COLO829 (cell line): ENCODE data around the gene COG8.

Source experiments
- DNase-seq: peaks from one replicate; pipeline ENCODE4 v3.0.0; 2012; ENCODE audit warnings: low spot score

The COG8 gene

DNA sequence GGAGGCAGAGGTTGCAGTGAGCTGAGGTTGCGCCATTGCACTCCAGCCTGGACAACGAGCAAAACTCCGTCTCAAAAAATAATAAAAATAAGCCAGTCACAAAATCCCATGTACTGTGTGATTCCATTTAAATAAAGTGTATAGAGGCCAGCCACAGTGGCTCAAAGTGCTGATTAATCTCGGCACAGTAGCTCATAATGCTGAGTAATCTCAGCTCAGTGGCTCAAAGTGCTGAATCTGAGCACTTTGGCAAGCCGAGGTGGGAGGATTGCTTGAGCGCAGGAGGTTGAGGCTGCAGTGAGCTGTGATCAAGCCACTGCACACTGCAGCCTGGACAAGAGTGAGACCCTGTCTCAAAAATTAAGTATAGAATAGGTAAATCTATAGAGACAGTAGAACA is 7.3 kb upstream of the COG8 start:
- no peak for DNase-seq

DNA sequence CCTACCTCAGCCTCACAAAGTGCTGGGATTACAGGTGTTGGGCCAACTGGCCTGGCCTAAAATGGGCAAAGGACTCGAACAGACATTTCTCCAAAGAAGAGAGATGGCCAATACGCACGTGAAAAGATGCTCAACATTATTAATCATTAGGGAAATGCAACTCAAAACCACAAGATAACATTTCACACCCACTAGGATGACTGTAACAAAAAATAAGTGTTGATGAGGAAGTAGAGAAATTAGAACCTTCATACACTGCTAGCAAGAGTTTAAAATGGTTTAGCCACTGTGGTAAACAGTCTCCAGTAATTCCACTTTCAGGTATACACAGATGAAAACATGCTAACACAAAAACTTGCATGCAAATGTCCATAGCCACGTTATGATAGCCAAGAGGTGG is 6.6 kb upstream of the COG8 start:
- DNase-seq, result no peak

DNA sequence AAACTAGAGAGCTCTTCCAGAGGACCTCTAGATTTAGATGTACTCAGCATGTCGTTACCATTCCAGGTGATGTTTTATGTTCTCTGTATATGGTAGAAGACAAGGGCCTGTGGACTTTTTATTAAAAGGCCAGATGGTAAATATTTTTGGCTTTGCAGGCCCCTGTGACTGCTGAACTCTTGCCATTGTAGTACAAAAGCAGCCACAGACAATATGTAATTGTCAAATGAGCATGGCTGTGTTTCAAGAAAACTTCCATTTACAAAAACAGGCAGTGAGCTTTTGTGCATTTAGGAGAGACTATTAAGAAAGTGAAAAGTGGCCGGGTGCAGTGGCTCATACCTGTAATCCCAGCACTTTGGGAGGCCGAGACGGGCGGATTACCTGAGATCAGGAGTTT is 4.8 kb upstream of the COG8 start:
- no peak for DNase-seq

DNA sequence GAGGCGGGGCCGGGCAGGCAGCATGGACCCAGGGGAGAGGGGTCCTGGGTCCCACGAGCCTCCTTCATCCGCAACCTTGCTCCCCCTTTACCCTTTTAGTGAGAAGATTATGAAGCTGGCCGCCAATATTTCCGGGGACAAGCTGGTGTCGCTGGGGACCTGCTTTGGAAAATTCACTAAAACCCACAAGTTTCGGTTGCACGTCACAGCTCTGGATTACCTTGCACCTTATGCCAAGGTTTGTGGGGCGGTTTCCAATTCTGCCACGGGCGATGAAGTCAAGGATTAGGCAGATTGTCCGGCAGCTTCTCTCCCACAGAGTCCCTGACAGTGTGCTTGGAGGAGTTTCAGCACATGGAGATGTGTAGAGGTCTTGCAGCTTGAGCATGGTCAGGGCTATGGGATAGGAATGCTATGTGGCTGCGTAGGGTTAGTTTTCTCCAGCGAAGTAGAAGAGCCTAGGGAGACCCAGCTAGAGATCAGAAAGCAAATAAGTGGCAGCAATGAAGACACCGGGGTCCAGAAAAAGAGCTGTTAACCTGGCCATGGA is 806 bp upstream of the COG8 start:
- DNase-seq, result no peak

DNA sequence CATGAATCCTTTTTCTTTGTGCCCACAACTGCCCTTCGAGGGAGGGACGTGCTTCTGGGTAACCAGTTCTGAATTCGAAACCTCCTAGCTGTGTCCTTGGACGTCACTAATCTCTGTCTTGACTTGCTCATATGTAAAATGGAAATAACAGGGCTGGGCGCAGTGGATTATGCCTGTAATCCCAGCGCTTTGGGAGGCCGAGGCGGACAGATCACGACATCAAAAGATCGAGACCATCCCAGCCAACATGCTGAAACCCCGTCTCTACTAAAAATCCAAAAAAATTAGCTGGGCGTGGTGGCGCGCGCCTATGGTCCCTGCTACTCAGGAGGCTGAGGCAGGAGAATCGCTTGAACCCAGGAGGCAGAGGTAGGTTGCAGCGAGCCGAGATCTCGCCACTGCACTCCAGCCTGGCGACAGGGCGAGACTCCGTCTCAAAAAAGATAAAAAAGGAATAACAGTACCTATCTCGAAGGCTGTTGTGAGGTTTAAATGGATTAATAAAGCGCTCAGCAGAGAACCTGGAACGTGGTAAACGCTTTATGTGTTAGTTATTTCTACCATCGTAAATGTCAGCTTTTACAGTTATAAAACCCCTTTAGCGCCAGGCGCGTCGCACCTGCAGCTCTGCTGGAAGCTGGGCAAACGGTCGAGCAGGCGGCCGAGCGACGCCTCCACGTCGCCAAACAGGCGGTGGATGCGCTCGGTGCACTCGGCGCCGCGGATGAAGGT is 641 bp downstream of the COG8 start:
- DNase-seq, result no peak

DNA sequence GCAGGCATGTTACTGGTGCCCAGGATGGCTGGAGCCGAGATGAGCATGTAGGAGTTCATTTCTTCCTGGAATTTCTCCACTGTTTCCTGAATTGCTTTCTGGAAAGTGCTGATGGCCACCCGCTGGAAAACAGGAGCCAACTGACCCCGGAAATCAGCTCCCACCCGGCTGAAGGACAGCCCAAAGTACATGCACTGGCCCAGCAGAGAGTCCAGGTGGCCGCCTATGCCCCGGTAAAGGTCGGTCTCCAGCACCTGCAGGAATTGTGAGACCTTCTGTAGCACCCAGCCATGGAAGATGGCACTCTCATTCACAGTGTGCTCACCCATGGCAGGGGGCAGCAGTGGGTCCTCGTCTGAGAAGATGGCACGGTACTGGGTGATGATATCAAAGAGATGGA is 4.7 kb downstream of the COG8 start:
- no peak for DNase-seq

DNA sequence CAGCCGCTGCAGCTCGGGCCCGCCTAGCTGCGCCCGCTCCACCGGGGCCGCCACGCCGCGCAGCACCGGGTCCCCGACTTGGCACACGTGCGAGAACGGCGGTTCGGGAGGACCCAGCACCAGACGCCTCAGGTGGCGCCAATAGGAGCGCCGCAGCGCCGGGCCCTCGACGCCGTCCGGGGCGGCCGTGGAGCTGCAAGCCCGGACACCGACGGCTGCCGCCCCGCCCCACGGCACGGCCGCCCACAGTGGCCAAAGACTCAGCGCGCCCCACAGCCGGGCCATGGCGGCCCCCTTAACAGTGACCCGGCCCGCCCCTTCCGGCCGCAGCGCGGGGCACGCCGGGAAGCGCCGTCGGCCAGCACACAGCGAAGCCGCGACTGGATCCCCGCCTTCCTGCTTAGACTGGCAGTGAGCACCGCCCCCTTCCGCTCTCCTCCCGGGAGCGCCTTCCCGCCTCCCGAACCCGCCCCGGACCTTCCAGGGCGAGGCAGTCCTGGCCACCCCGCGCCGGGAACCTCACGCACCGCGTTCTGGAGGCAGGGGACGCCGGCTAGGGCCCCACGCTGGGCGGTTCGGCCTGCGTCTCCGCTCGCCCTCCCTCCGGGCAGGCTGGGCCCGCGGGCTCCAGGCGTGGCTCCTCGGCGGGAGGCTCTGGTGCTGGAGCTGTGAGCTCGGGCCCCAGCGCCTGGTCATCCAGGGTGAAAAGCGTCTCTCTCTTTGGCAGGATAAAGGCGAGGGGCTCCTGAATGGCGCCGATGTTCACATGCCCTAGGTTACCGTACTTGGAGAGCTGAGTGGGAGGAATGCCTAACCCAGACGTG is 8.9 kb downstream of the COG8 start, which contains the start of gene PDF:
Gene PDF (minus strand): TSS at position 303 of the 824 bp plus-strand sequence. CDS start 18 bp downstream, at position 285.
- DNase-seq, result peak; percentile 77

DNA sequence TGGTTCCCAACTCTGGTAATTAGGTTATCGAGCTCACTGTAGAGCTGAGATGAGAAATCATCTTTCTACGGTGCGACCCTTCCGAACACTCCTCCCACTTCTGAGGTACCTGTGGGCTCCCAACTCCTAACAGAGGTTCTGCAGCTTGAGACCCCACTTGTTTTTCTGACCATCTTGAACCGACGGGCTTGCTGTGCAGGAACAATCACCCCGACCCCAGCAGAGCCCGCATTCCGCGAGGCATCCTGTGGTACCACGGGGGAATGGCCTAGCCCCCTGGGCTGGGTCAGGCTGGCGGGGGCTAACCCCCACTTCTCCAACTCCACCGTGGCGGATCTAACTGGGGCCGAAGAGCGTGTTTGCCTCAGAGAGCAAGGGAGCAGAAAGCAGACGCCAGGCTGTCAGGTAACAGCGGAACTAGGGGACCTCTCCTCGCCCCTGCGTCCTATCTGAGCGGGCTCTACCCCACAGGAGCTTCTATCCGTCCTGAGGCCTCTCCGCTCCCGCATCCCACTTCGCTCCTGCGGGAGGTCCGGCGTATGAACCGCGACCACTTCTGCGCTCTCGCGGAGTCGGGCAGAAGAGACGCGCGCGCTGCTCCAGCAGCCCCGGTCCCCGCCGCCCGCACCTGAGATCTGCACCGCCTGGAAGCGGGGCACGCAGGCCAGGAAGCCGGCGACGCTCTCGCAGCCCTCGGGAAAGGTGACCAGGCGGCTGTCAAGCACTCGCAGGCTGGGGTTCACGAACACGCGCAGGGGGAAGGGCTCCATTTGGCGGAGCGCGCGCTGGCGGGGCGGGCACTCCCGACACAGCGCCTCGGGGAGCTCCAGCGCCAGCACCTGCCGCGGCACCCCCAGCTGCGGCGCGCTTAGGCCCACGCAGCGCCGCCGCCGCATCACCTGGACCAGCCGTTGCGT is 9.7 kb downstream of the COG8 start:
- no peak for DNase-seq

DNA sequence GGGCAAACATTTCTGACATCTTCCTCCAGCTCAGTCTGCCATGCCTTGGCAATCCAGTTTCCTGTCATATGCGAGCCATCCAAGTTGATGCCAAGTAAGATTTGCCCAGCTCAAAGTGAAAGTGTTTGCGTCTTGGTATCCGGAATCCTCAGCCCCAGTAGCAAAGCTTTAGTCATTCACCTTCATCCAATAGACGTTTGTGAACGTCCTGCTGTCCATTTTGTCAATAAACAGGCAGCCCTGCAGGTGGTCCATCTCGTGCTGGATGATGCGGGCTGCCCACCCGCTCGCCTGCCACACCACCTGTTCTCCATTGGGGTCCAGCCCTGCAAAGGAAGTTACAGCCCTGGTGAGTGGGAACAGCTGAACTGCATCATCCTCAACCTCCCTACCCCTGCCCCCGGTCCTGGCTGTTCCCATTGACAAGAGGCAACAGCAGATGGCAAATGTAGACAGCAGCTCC is 10.5 kb downstream of the COG8 start:
- DNase-seq, result no peak

DNA sequence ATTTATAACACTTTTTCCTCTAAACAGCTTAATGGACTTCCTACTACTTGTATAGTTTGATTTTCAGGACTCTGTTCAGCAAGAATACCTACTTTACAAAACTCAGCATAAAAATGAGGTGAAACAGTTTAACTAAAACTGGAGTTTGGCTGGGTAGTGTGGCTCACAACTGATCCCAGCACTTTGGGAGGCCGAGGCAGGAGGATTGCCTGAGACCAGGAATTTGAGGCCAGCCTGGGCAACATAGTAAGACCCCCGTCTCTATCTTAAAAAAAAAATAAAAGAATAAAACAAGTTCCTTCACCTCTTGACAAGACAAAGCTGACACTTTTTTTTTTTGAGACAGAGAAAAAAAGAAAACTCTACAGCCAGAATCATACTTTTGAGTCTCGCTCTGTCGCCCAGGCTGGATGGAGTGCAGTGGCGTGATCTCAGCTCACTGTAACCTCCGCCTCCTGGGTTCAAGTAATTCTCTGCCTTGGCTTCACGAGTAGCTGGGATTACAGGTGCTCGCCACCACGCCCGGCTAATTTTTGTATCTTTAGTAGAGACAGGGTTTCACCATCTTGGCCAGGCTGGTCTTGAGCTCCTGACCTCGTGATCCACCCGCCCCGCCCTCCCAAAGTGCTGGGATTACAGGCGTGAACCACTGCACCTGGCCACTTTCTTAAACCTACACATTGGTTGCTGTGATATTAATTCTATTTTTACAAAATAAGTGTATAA is 11.6 kb downstream of the COG8 start:
- no peak for DNase-seq

DNA sequence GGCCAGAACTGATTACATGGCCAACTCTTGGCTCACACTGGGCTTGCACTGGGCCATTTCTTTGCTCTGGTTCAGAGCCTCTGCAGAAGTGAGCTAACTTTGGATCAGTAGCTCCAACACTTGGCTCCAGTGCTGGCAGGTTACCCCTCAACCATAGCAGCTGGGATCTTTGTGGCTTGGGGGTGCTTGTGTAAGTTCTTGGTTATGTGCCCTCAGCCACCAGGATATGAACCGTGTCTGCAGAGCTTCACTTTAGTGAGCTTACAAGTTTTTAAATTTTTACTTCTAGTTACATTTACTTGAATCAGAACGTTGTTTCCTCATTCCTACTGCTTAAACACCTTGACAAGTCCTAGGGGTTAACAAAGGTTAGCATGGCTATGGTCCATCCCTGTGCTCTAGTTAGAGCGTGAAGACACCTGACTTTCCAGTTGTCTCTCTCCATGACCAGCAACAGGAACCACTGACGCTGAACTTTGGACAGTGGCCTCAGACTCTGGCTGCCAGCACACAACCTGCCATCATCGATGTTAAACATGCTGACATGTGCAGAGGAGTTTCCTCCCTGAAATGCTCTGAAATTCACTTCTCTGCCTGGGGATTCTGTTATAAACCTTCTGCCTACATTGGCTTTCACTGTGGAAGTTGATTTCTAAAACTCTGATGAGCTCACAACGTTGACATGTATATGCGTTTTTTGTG is 13.0 kb downstream of the COG8 start:
- DNase-seq, result no peak

DNA sequence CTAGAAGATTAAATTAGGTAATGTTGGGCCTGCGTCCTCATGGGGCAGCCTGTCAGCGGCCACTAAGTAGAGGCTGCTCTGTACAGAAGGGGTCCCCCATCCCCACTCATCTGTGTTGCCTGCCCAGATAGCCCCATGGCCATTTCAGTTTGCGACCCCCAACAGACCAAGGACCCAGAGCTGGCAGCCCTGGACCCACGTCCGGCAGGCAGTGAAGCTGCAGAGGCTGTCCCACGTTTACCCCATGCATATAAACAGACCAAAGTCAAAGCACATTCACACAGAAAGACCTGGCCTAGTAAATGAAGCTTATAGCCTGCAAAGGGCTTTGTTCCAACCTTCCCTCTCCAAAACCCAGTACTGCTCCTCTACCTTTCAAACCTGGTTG is 13.6 kb downstream of the COG8 start:
- no peak for DNase-seq

DNA sequence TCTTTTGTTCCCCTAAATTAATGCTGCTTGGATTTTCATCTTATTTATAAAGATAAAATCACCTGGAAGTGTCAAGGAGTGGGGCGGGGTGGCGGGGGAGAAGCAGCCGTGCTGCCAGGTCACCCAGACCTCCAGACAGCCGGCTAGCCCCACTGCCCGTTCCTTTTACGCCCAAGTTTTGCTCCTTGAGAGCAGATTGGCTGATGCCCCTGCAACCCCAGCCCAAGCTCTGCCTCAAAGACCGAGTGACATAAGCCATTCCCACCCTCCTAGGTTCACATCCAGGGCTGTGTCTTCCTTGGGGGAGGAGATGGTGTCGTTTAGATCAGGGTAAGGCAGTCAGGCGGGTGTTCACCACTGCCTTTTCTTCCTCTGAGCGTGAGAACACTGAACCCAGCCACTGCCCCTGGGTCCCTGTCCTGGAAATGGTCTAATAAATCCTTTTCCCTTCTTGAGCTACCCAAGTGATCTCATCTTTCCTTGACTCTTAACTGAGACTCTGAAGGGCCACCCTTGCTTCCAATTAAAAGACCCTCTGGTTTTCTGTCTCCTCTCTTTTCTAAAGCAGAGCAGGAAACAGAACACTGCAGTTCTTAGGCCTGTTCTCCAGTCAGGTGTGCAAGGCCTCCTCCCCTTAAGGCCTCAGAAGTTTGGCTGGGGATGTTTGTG is 14.6 kb downstream of the COG8 start:
- no peak for DNase-seq

DNA sequence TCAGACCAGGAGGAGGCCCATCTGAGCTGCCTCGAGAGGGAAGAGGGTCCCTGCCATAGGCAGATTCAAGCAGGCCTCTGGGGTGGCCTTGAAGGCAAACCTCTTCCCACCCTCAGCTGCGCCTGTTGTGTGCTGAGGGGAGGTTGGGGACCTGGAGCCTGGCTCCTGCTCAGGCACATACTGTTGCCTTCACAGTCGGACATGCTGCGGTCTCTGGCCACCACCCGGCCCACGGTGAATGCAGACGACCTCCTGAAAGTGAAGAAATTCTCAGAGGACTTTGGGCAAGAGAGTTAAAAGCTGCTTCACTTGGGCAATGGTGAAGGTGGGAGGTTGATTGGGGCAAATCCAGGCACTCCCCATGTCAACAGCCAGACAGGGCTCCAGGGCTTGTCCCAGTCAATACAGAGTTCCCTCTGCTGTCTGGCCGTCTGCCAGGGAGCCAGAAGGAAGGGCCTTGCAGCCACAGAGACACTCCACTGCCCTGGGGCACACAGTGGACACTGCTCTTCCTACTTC is 15.3 kb downstream of the COG8 start:
- no peak for DNase-seq

DNA sequence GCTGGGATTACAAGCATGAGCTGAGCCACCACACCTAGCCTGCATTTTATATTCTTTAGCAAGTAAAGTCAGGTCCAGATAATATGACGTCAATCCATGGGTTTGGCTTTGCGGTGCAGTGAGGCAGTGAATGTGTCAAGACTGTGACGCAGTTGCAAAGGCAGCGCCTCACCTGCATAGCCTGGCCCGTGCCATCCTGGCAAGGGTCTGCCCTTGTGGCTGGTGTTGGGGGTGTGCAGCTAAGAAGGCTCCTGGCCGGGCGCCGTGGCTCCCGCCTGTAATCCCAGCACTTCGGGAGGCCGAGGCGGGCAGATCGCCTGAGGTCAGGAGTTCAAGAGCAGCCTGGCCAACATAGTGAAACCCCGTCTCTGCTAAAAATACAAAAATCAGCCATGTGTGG is 15.9 kb downstream of the COG8 start:
- DNase-seq, result no peak

DNA sequence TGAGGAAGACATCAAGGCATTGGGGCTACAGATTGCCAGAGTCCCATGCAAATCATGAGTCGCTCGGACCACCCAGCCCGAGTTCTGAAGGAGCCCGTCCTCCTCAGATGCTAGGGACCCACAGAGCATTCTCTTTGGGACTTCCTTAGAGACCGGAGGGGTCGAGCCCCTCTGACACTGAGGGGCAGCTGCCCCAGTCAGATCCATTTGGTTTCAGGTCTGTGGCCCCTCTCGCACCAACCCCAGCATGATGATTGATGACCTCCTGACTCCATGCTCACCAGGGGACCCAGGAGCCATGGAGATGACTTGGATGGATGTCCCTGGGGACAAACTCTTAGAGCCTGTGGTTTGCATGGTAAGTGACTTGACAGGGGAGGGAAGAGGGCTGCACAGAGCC is 17.0 kb downstream of the COG8 start:
- DNase-seq, result no peak

DNA sequence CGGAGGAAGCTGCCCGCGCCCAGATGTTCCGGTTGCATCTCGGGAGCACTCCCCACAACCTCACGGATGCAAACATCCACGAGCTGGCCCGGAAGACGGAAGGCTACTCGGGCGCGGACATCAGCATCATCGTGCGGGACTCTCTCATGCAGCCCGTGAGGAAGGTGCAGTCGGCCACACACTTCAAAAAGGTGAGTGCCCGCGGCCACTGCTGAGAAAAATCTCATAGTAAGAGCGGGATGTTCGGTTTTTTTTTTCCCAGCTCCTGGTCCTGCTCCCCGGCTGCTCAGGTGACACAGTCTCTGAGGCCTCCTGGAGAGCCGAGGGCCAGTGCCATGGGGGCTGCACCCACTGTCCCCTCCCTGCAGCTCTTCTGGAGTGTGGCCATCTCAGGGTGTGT is 18.3 kb downstream of the COG8 start:
- no peak for DNase-seq

DNA sequence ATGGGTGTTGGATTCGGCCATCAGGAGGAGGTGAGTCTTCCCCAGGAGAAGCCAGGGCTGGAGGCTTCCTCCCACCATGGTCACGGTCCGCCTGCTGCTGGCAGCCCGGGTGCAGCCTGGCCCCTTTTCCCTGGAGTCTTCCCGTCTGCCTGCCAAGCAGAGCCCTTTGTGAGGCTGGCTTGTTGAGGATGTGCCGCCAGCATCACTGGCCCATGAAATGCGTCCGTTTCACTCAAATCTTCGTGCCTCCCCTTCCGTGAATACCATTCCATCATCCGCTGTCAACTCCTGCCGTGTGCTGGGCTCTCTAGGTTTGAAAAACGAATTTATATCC is 18.7 kb downstream of the COG8 start:
- DNase-seq, result no peak

DNA sequence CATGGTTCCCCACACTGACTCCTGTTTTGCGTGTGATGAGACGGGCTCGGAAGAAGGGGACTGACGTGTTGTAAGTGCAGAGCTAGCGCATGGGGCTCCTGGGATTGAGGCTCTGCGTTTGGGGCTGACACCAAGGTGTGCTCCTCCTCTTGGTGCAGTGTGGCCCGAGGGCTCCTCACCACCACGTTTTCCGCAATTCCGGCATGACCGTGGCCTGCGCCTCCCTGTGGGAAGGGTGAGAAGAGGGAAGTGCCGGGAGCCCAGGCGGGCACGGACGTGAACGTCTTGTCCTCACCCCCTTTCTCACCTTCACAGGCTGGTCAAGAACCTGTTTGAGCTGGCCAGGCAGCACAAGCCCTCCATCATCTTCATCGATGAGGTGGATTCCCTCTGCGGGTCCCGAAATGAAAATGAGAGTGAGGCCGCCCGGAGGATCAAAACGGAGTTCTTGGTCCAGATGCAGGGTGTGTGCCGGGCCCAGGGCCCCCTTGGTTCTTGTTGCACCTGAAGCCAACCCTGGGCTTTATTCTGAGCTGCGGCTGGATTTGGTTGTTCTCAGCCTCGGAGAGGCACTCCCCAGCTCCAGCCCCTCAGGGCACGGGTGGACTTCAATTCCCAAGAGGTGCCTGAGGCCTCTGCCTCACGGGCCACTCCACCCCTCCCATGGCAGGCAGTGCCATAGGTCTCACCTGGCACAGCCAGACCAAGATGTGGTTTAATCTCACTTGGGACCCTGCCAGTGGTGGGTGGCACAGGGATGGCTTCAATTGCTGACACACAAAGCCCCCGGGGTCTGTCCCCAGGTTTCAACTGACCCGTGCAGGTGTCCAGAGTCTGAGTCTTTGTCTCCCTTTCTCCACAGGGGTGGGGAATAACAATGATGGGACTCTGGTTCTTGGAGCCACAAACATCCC is 19.3 kb downstream of the COG8 start:
- DNase-seq, result no peak
